ENCODE data around the gene SEC23IP.

SEC23IP gene

GRCh38 chr10:119892188-119893065 is at the start of gene SEC23IP:
TSS of gene SEC23IP (plus strand) at chr10:119892730. CDS start at chr10:119892783, 53 bp downstream.
- Histone ChIP-seq H3K9me3 (ENCODE audit: control insufficient read depth, insufficient read depth, low read length) (no peaks in the 10 kb centered on the region), H3K27me3 (ENCODE audit: control insufficient read depth, insufficient read depth, low read length) (no peaks in the 10 kb centered on the region), H3K4me3 (ENCODE audit: low read depth, low read length) (peak within 1 kb of the TSS; percentile 92), H3K4me1 (ENCODE audit: control insufficient read depth, insufficient read depth, low read length) (no peaks in the 10 kb centered on the region), H3K36me3 (ENCODE audit: control insufficient read depth, insufficient read depth, low read length) (peaks cover 8% of the 10 kb centered on the region), H3K9ac (ENCODE audit: low read depth, low read length) (peak within 1 kb of the TSS; percentile 94)

GRCh38 chr10:119845656-119846055 is 46.9 kb upstream of the SEC23IP start:
- H3K36me3 ChIP-seq (ENCODE audit: control insufficient read depth, insufficient read depth, low read length), result peaks cover 26% of the 10 kb centered on the region

GRCh38 chr10:119849031-119849789 is 43.3 kb upstream of the SEC23IP start:
- Histone ChIP-seq H3K4me1 (ENCODE audit: control insufficient read depth, insufficient read depth, low read length) (no peaks in the 10 kb centered on the region), H3K4me3 (ENCODE audit: low read depth, low read length) (no peak overlapping the region), H3K36me3 (ENCODE audit: control insufficient read depth, insufficient read depth, low read length) (peaks cover 26% of the 10 kb centered on the region), H3K27me3 (ENCODE audit: control insufficient read depth, insufficient read depth, low read length) (no peaks in the 10 kb centered on the region), H3K9ac (ENCODE audit: low read depth, low read length) (no peak overlapping the region), H3K9me3 (ENCODE audit: control insufficient read depth, insufficient read depth, low read length) (no peaks in the 10 kb centered on the region)

More at GRCh38 chr10:119845656-119846055, 46.9 kb upstream of the SEC23IP start:
- H3K9me3 ChIP-seq (ENCODE audit: control insufficient read depth, insufficient read depth, low read length), result no peaks in the 10 kb centered on the region
- H3K4me3 ChIP-seq (ENCODE audit: low read depth, low read length), result no peak overlapping the region
- no peaks in the 10 kb centered on the region for H3K4me1 ChIP-seq (ENCODE audit: control insufficient read depth, insufficient read depth, low read length)
- H3K9ac ChIP-seq (ENCODE audit: low read depth, low read length), result no peak overlapping the region
- H3K27me3 ChIP-seq (ENCODE audit: control insufficient read depth, insufficient read depth, low read length), result no peaks in the 10 kb centered on the region

GRCh38 chr10:119849944-119850343 is 42.6 kb upstream of the SEC23IP start:
- Histone ChIP-seq H3K36me3 (ENCODE audit: control insufficient read depth, insufficient read depth, low read length) (peaks cover 18% of the 10 kb centered on the region), H3K27me3 (ENCODE audit: control insufficient read depth, insufficient read depth, low read length) (no peaks in the 10 kb centered on the region), H3K9me3 (ENCODE audit: control insufficient read depth, insufficient read depth, low read length) (no peaks in the 10 kb centered on the region), H3K4me1 (ENCODE audit: control insufficient read depth, insufficient read depth, low read length) (no peaks in the 10 kb centered on the region), H3K9ac (ENCODE audit: low read depth, low read length) (no peak overlapping the region), H3K4me3 (ENCODE audit: low read depth, low read length) (no peak overlapping the region)

GRCh38 chr10:119852277-119852676 is 40.3 kb upstream of the SEC23IP start:
- no peak overlapping the region for H3K4me3 ChIP-seq (ENCODE audit: low read depth, low read length)
- peaks cover 12% of the 10 kb centered on the region for H3K36me3 ChIP-seq (ENCODE audit: control insufficient read depth, insufficient read depth, low read length)
- no peaks in the 10 kb centered on the region for H3K4me1 ChIP-seq (ENCODE audit: control insufficient read depth, insufficient read depth, low read length)
- no peak overlapping the region for H3K9ac ChIP-seq (ENCODE audit: low read depth, low read length)
- no peaks in the 10 kb centered on the region for H3K27me3 ChIP-seq (ENCODE audit: control insufficient read depth, insufficient read depth, low read length)
- no peaks in the 10 kb centered on the region for H3K9me3 ChIP-seq (ENCODE audit: control insufficient read depth, insufficient read depth, low read length)

- Histone ChIP-seq H3K4me3 (ENCODE audit: low read depth, low read length) (no peak overlapping the region), H3K9ac (ENCODE audit: low read depth, low read length) (no peak overlapping the region), H3K36me3 (ENCODE audit: control insufficient read depth, insufficient read depth, low read length) (peaks cover 12% of the 10 kb centered on the region)
Measured at GRCh38 chr10:119852822-119853221, 39.7 kb upstream of the SEC23IP start.

GRCh38 chr10:119853574-119853973 is 39.0 kb upstream of the SEC23IP start:
- Histone ChIP-seq H3K9me3 (ENCODE audit: control insufficient read depth, insufficient read depth, low read length) (no peaks in the 10 kb centered on the region), H3K27me3 (ENCODE audit: control insufficient read depth, insufficient read depth, low read length) (no peaks in the 10 kb centered on the region), H3K36me3 (ENCODE audit: control insufficient read depth, insufficient read depth, low read length) (peaks cover 11% of the 10 kb centered on the region), H3K4me3 (ENCODE audit: low read depth, low read length) (no peak overlapping the region), H3K9ac (ENCODE audit: low read depth, low read length) (no peak overlapping the region), H3K4me1 (ENCODE audit: control insufficient read depth, insufficient read depth, low read length) (no peaks in the 10 kb centered on the region)

More at GRCh38 chr10:119852822-119853221, 39.7 kb upstream of the SEC23IP start:
- Histone ChIP-seq H3K27me3 (ENCODE audit: control insufficient read depth, insufficient read depth, low read length) (no peaks in the 10 kb centered on the region), H3K4me1 (ENCODE audit: control insufficient read depth, insufficient read depth, low read length) (no peaks in the 10 kb centered on the region), H3K9me3 (ENCODE audit: control insufficient read depth, insufficient read depth, low read length) (no peaks in the 10 kb centered on the region)

- Histone ChIP-seq H3K9ac (ENCODE audit: low read depth, low read length) (no peak overlapping the region), H3K36me3 (ENCODE audit: control insufficient read depth, insufficient read depth, low read length) (peaks cover 9% of the 10 kb centered on the region)
Measured at GRCh38 chr10:119858063-119858462, 34.5 kb upstream of the SEC23IP start.

GRCh38 chr10:119859420-119860258 is 32.9 kb upstream of the SEC23IP start:
- Histone ChIP-seq H3K27me3 (ENCODE audit: control insufficient read depth, insufficient read depth, low read length) (no peaks in the 10 kb centered on the region), H3K4me1 (ENCODE audit: control insufficient read depth, insufficient read depth, low read length) (peaks cover 5% of the 10 kb centered on the region), H3K36me3 (ENCODE audit: control insufficient read depth, insufficient read depth, low read length) (peaks cover 4% of the 10 kb centered on the region), H3K9ac (ENCODE audit: low read depth, low read length) (no peak overlapping the region), H3K4me3 (ENCODE audit: low read depth, low read length) (no peak overlapping the region), H3K9me3 (ENCODE audit: control insufficient read depth, insufficient read depth, low read length) (no peaks in the 10 kb centered on the region)

More at GRCh38 chr10:119858063-119858462, 34.5 kb upstream of the SEC23IP start:
- Histone ChIP-seq H3K4me1 (ENCODE audit: control insufficient read depth, insufficient read depth, low read length) (peaks cover 5% of the 10 kb centered on the region), H3K9me3 (ENCODE audit: control insufficient read depth, insufficient read depth, low read length) (no peaks in the 10 kb centered on the region), H3K27me3 (ENCODE audit: control insufficient read depth, insufficient read depth, low read length) (no peaks in the 10 kb centered on the region), H3K4me3 (ENCODE audit: low read depth, low read length) (no peak overlapping the region)

- H3K9ac ChIP-seq (ENCODE audit: low read depth, low read length), result no peak overlapping the region
- H3K27me3 ChIP-seq (ENCODE audit: control insufficient read depth, insufficient read depth, low read length), result no peaks in the 10 kb centered on the region
- peaks cover 5% of the 10 kb centered on the region for H3K4me1 ChIP-seq (ENCODE audit: control insufficient read depth, insufficient read depth, low read length)
- H3K9me3 ChIP-seq (ENCODE audit: control insufficient read depth, insufficient read depth, low read length), result no peaks in the 10 kb centered on the region
- H3K36me3 ChIP-seq (ENCODE audit: control insufficient read depth, insufficient read depth, low read length), result peaks cover 4% of the 10 kb centered on the region
- no peak overlapping the region for H3K4me3 ChIP-seq (ENCODE audit: low read depth, low read length)
Measured at GRCh38 chr10:119860866-119861607, 31.5 kb upstream of the SEC23IP start.

GRCh38 chr10:119862524-119862923 is 30.0 kb upstream of the SEC23IP start:
- H3K9me3 ChIP-seq (ENCODE audit: control insufficient read depth, insufficient read depth, low read length), result no peaks in the 10 kb centered on the region
- no peak overlapping the region for H3K4me3 ChIP-seq (ENCODE audit: low read depth, low read length)
- no peak overlapping the region for H3K9ac ChIP-seq (ENCODE audit: low read depth, low read length)
- H3K36me3 ChIP-seq (ENCODE audit: control insufficient read depth, insufficient read depth, low read length), result peaks cover 4% of the 10 kb centered on the region
- peaks cover 5% of the 10 kb centered on the region for H3K4me1 ChIP-seq (ENCODE audit: control insufficient read depth, insufficient read depth, low read length)
- no peaks in the 10 kb centered on the region for H3K27me3 ChIP-seq (ENCODE audit: control insufficient read depth, insufficient read depth, low read length)

Measured in iPS-15b (cell line).